Endodermal cell (in vitro differentiated cells): ENCODE data around the gene DMWD. TPM values are rescaled to one million over a fixed set of nuclear protein-coding genes. Genes with fewer than 3 reads are reported as not detected.
"Not testable (repeated sequence)": the region's sequence is repeated elsewhere in the genome, so short reads cannot be mapped to it uniquely, and the experiment has no call there.

Experiments
- DNase-seq: peaks from one replicate; pipeline ENCODE4 v3.0.0-alpha.2; 2017
- H3K27ac ChIP-seq: 2 replicates; pipeline ENCODE4 v1.5.1; 2013; ENCODE audit warnings: mild to moderate bottlenecking, low read depth, low read length, moderate library complexity
- H3K27me3 ChIP-seq: 2 replicates; pipeline ENCODE4 v1.6.1; 2013; ENCODE audit warnings: mild to moderate bottlenecking, low read length, moderate library complexity; ENCODE audit not compliant: insufficient read depth, control insufficient read depth, poor library complexity, severe bottlenecking
- H3K36me3 ChIP-seq: 2 replicates; pipeline ENCODE4 v1.7.0; 2013; ENCODE audit warnings: mild to moderate bottlenecking, low read length, moderate library complexity; ENCODE audit not compliant: control insufficient read depth, insufficient read depth
- H3K4me1 ChIP-seq: one replicate; pipeline ENCODE4 v1.7.0; 2013; ENCODE audit warnings: low read length; ENCODE audit not compliant: control insufficient read depth, insufficient read depth
- H3K4me3 ChIP-seq: 2 replicates; pipeline ENCODE4 v1.5.1; 2013; ENCODE audit warnings: mild to moderate bottlenecking, low read length, moderate library complexity
- H3K9ac ChIP-seq: 2 replicates; pipeline ENCODE4 v1.6.1; 2013; ENCODE audit warnings: mild to moderate bottlenecking, low read length, moderate library complexity; ENCODE audit not compliant: poor library complexity, severe bottlenecking; ENCODE audit errors: extremely low read depth
- H3K9me3 ChIP-seq: 2 replicates; pipeline ENCODE4 v1.6.1; 2013; ENCODE audit warnings: mild to moderate bottlenecking, low read length, moderate library complexity; ENCODE audit not compliant: control insufficient read depth
- H3K27ac Mint-ChIP-seq: 2 replicates; pipeline ENCODE4 v1.8.0; 2020; ENCODE audit warnings: mixed read lengths
- H3K27me3 Mint-ChIP-seq: 2 replicates; pipeline ENCODE4 v1.8.0; 2021; ENCODE audit warnings: mild to moderate bottlenecking, mixed read lengths; ENCODE audit not compliant: insufficient read depth
- H3K36me3 Mint-ChIP-seq: 2 replicates; pipeline ENCODE4 v1.8.0; 2020; ENCODE audit warnings: low read depth, mixed read lengths
- H3K4me1 Mint-ChIP-seq: 2 replicates; pipeline ENCODE4 v1.8.0; 2020; ENCODE audit warnings: mixed read lengths
- H3K4me3 Mint-ChIP-seq: 2 replicates; pipeline ENCODE4 v1.8.0; 2020; ENCODE audit warnings: mild to moderate bottlenecking, moderate library complexity, mixed read lengths
- H3K9me3 Mint-ChIP-seq: 2 replicates; pipeline ENCODE4 v1.8.0; 2020; ENCODE audit warnings: mild to moderate bottlenecking, mixed read lengths
- CTCF ChIP-seq: fragments of 200-600 bp; sonication (generic); conservative IDR thresholded peaks from 2 replicates; pipeline ENCODE4 v1.5.0; 2021; ENCODE audit warnings: antibody characterized with exemption, mild to moderate bottlenecking
- WGBS, 2 experiments: methylation state at CpG; one replicate each; pipeline versions ENCODE4 v1.1.5 to v1.1.7; 2013; ENCODE audit warnings: missing lambda C conversion rate in 2 of 2, mixed read lengths in 1 of 2; ENCODE audit not compliant: insufficient coverage in 1 of 2, insufficient read length in 1 of 2; 5-methylcytosine and 5-hydroxymethylcytosine counted together
- total RNA-seq, 2 donors: library from RNA; stranded (reverse); fragmentation: NEBNext Ultra II Directional in 1 of 2; extraction: Animal tissue kit (Norgen Biotek cat#: 25700) in 1 of 2; gene quantifications; 2 replicates in 1 of 2; 3 replicates in 1 of 2; pipeline ENCODE4 v1.2.1, GENCODE V29; 2021

The DMWD gene
- total RNA-seq, 2 donors from 2014 or later: 86.4 to 86.9 TPM

- DNase-seq: peak; percentile 90
- Histone ChIP-seq H3K27ac (no peak overlapping the region), H3K9me3 (no peaks in the 10 kb centered on the region), H3K4me3 (no peak overlapping the region), H3K36me3 (no peaks in the 10 kb centered on the region), H3K9ac (no peak overlapping the region), H3K4me1 (no peaks in the 10 kb centered on the region), H3K27me3 (no peaks in the 10 kb centered on the region)
- no peaks in the 10 kb centered on the region for H3K9me3 Mint-ChIP-seq
- 72 to 76% methylated on average over 4 to 6 of the region's 6 CpGs for WGBS, 2 experiments
- H3K4me3 Mint-ChIP-seq: no peak overlapping the region
- no peaks in the 10 kb centered on the region for H3K36me3 Mint-ChIP-seq
- H3K27me3 Mint-ChIP-seq: peaks cover 6% of the 10 kb centered on the region
- TF ChIP-seq CTCF: peak; percentile 60
- no peak overlapping the region for H3K27ac Mint-ChIP-seq
- H3K4me1 Mint-ChIP-seq: peaks cover 2% of the 10 kb centered on the region
Observed at GRCh38 chr19:45753548-45753947, 39.1 kb downstream of the DMWD start.

GRCh38 chr19:45752639-45753038 is 40.0 kb downstream of the DMWD start:
- Mint-ChIP-seq H3K27ac (no peak overlapping the region), H3K4me1 (peaks cover 2% of the 10 kb centered on the region), H3K36me3 (no peaks in the 10 kb centered on the region), H3K27me3 (peaks cover 5% of the 10 kb centered on the region), H3K4me3 (no peak overlapping the region), H3K9me3 (no peaks in the 10 kb centered on the region)
- H3K27me3 ChIP-seq: no peaks in the 10 kb centered on the region
- 95 to 97% methylated on average over 6 to 12 of the region's 12 CpGs for WGBS, 2 experiments
- H3K27ac ChIP-seq: no peak overlapping the region
- no peak for DNase-seq
- H3K4me3 ChIP-seq: no peak overlapping the region
- H3K9ac ChIP-seq: no peak overlapping the region
- TF ChIP-seq CTCF: no peak
- no peaks in the 10 kb centered on the region for H3K36me3 ChIP-seq
- no peaks in the 10 kb centered on the region for H3K4me1 ChIP-seq
- no peaks in the 10 kb centered on the region for H3K9me3 ChIP-seq

GRCh38 chr19:45751483-45751882 is 41.2 kb downstream of the DMWD start:
- H3K36me3 Mint-ChIP-seq, H3K27ac ChIP-seq, H3K4me1 Mint-ChIP-seq, H3K9me3 Mint-ChIP-seq, H3K4me3 Mint-ChIP-seq, H3K27me3 ChIP-seq, H3K36me3 ChIP-seq, DNase-seq, H3K9ac ChIP-seq, H3K4me1 ChIP-seq, H3K9me3 ChIP-seq, H3K4me3 ChIP-seq, H3K27me3 Mint-ChIP-seq, H3K27ac Mint-ChIP-seq: not testable (repeated sequence)
- 97% methylated on average over 7 to 10 of the region's 10 CpGs for WGBS, 2 experiments

GRCh38 chr19:45747513-45747912 is 45.1 kb downstream of the DMWD start:
- no peaks in the 10 kb centered on the region for H3K27me3 ChIP-seq
- no peak overlapping the region for H3K4me3 ChIP-seq
- no peaks in the 10 kb centered on the region for H3K36me3 ChIP-seq
- WGBS, 2 experiments: 90 to 100% methylated on average over 5 of the region's 5 CpGs
- no peak for DNase-seq
- Mint-ChIP-seq H3K27ac (no peak overlapping the region), H3K36me3 (no peaks in the 10 kb centered on the region), H3K4me1 (no peaks in the 10 kb centered on the region), H3K9me3 (no peaks in the 10 kb centered on the region), H3K27me3 (peaks cover 4% of the 10 kb centered on the region), H3K4me3 (no peak overlapping the region)
- no peaks in the 10 kb centered on the region for H3K4me1 ChIP-seq
- no peaks in the 10 kb centered on the region for H3K9me3 ChIP-seq
- H3K27ac ChIP-seq: no peak overlapping the region
- H3K9ac ChIP-seq: no peak overlapping the region
- TF ChIP-seq CTCF: no peak
